Measurements from ENCODE around the gene PLEKHA8. TPM values are rescaled to one million over a fixed set of nuclear protein-coding genes. Genes with fewer than 3 reads are reported as not detected.

Gene PLEKHA8
- total RNA-seq, 1 donor, result 13.8 TPM

GRCh38 chr7:30164567-30164966 is 136.4 kb downstream of the PLEKHA8 start:
- Histone ChIP-seq H4K20me1 (ENCODE audit: insufficient read depth, low read length) (no peaks in the 10 kb centered on the region), H2AFZ (ENCODE audit: low read length) (no peak overlapping the region), H3K4me2 (ENCODE audit: insufficient read depth, low read length) (no peak overlapping the region), H3K27ac (ENCODE audit: low read depth, low read length) (peak overlapping the region; percentile 81), H3K79me2 (ENCODE audit: insufficient read depth, low read length) (no peaks in the 10 kb centered on the region), H3K4me3 (ENCODE audit: insufficient read depth, low read length) (no peak overlapping the region), H3K4me1 (ENCODE audit: insufficient read depth, low read length) (peaks cover 41% of the 10 kb centered on the region), H3K27me3 (ENCODE audit: insufficient read depth, low read length) (no peaks in the 10 kb centered on the region), H3K9me3 (ENCODE audit: low read depth, low read length) (no peaks in the 10 kb centered on the region), H3K36me3 (ENCODE audit: insufficient read depth, low read length) (no peaks in the 10 kb centered on the region)
- DNase-seq (ENCODE audit: insufficient read length, low spot score, missing footprints), result peak; percentile 75
- TF ChIP-seq CTCF (IDR thresholded peaks at IDR 0.05; ENCODE audit: extremely low read depth, low read depth, low read length), result peak; percentile 78

DNA sequence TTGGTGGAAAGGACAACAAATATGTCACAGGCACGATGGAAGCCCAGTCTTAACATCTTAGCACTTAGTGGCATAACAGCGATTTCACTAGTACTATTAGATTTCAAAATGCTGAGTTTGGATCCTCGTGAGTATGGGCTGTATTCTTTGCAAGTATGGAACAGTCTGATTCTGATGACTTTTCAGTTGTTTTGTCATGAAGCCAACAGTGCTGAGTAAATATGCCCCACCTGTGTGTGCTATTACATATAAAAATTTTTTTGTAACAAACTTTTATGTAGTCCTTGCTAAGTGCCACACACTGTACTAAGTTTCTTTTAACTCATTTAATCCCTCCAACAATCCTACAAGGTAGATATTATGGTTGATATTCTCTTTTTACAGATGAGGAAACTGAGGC is 137.4 kb downstream of the PLEKHA8 start:
- Histone ChIP-seq H3K4me3 (ENCODE audit: insufficient read depth, low read length) (no peak overlapping the region), H3K27me3 (ENCODE audit: insufficient read depth, low read length) (no peaks in the 10 kb centered on the region), H2AFZ (ENCODE audit: low read length) (no peak overlapping the region), H3K4me2 (ENCODE audit: insufficient read depth, low read length) (no peak overlapping the region), H3K9me3 (ENCODE audit: low read depth, low read length) (no peaks in the 10 kb centered on the region), H3K36me3 (ENCODE audit: insufficient read depth, low read length) (no peaks in the 10 kb centered on the region), H3K27ac (ENCODE audit: low read depth, low read length) (no peak overlapping the region), H4K20me1 (ENCODE audit: insufficient read depth, low read length) (no peaks in the 10 kb centered on the region), H3K79me2 (ENCODE audit: insufficient read depth, low read length) (no peaks in the 10 kb centered on the region), H3K4me1 (ENCODE audit: insufficient read depth, low read length) (peaks cover 46% of the 10 kb centered on the region)
- no peak for TF ChIP-seq CTCF (IDR thresholded peaks at IDR 0.05; ENCODE audit: extremely low read depth, low read depth, low read length)
- DNase-seq (ENCODE audit: insufficient read length, low spot score, missing footprints), result no peak

GRCh38 chr7:30166155-30166840 is 138.1 kb downstream of the PLEKHA8 start:
- no peak for TF ChIP-seq CTCF (IDR thresholded peaks at IDR 0.05; ENCODE audit: extremely low read depth, low read depth, low read length)
- Histone ChIP-seq H3K27me3 (ENCODE audit: insufficient read depth, low read length) (no peaks in the 10 kb centered on the region), H3K4me2 (ENCODE audit: insufficient read depth, low read length) (no peak overlapping the region), H3K4me3 (ENCODE audit: insufficient read depth, low read length) (no peak overlapping the region), H3K27ac (ENCODE audit: low read depth, low read length) (no peak overlapping the region), H3K9me3 (ENCODE audit: low read depth, low read length) (no peaks in the 10 kb centered on the region), H3K79me2 (ENCODE audit: insufficient read depth, low read length) (no peaks in the 10 kb centered on the region), H3K4me1 (ENCODE audit: insufficient read depth, low read length) (peaks cover 48% of the 10 kb centered on the region), H4K20me1 (ENCODE audit: insufficient read depth, low read length) (no peaks in the 10 kb centered on the region), H2AFZ (ENCODE audit: low read length) (no peak overlapping the region), H3K36me3 (ENCODE audit: insufficient read depth, low read length) (no peaks in the 10 kb centered on the region)
- DNase-seq (ENCODE audit: insufficient read length, low spot score, missing footprints), result no peak

- no peaks in the 10 kb centered on the region for H3K79me2 ChIP-seq (ENCODE audit: insufficient read depth, low read length)
- no peaks in the 10 kb centered on the region for H3K9me3 ChIP-seq (ENCODE audit: low read depth, low read length)
- H3K27me3 ChIP-seq (ENCODE audit: insufficient read depth, low read length), result no peaks in the 10 kb centered on the region
- H4K20me1 ChIP-seq (ENCODE audit: insufficient read depth, low read length), result no peaks in the 10 kb centered on the region
- DNase-seq (ENCODE audit: insufficient read length, low spot score, missing footprints), result no peak
- H3K4me1 ChIP-seq (ENCODE audit: insufficient read depth, low read length), result peaks cover 53% of the 10 kb centered on the region
- H3K4me3 ChIP-seq (ENCODE audit: insufficient read depth, low read length), result no peak overlapping the region
- H3K27ac ChIP-seq (ENCODE audit: low read depth, low read length), result no peak overlapping the region
- TF ChIP-seq CTCF (IDR thresholded peaks at IDR 0.05; ENCODE audit: extremely low read depth, low read depth, low read length), result no peak
- H3K36me3 ChIP-seq (ENCODE audit: insufficient read depth, low read length), result no peaks in the 10 kb centered on the region
- H3K4me2 ChIP-seq (ENCODE audit: insufficient read depth, low read length), result no peak overlapping the region
- H2AFZ ChIP-seq (ENCODE audit: low read length), result no peak overlapping the region
Observed at GRCh38 chr7:30166841-30167235, 138.6 kb downstream of the PLEKHA8 start.

Data from osteoblast (primary cell).